Measurements from ENCODE around the gene ZNF408. TPM values are rescaled to one million over a fixed set of nuclear protein-coding genes. Genes with fewer than 3 reads are reported as not detected.

ZNF408 gene
- total RNA-seq, 1 experiment from 2014 or later = 15.2 TPM

GRCh38 chr11:46686886-46687795 lies 13.7 kb upstream of the ZNF408 start (continued):
- TF ChIP-seq IRF2 (CRISPR knock-in tag; IDR thresholded peaks at IDR 0.05; ENCODE audit: borderline replicate concordance, low read depth) (no peak), MAX (CRISPR knock-in tag; IDR thresholded peaks at IDR 0.05) (no peak)

- ATAC-seq = no peak
- no peak for DNase-seq (ENCODE audit: low spot score)
- Mint-ChIP-seq H3K27ac (no peak overlapping the region), H3K27me3 (ENCODE audit: low read depth) (no peaks in the 10 kb centered on the region), H3K4me3 (no peak overlapping the region), H3K36me3 (peaks cover 2% of the 10 kb centered on the region; the same call in 1 of the 2 replicates), H3K4me1 (no peaks in the 10 kb centered on the region), H3K9me3 (no peaks in the 10 kb centered on the region)
- POLR2A ChIA-PET = interaction anchor here (0.6 kb wide), 1 partner anchor 9 kb away, joined by 3 read pairs; no protein-coding TSS in a partner anchor
- TF ChIP-seq USF1 (CRISPR knock-in tag; IDR thresholded peaks at IDR 0.05) (no peak), E2F4 (CRISPR knock-in tag; IDR thresholded peaks at IDR 0.05; ENCODE audit: borderline replicate concordance, low read depth) (no peak), ATF3 (CRISPR knock-in tag; conservative IDR thresholded peaks at IDR 0.05) (no peak), JAZF1 (CRISPR knock-in tag; IDR thresholded peaks at IDR 0.05) (no peak), ZNF425 (CRISPR knock-in tag; conservative IDR thresholded peaks at IDR 0.05) (no peak)
- CTCF ChIA-PET = interaction anchor here (0.8 kb wide), 1 partner anchor 299 kb away, joined by 3 read pairs; the partner anchor contains the start of gene CHRM4
Measured at GRCh38 chr11:46690702-46691101, 10.1 kb upstream of the ZNF408 start.

GRCh38 chr11:46692450-46692849 lies 8.4 kb upstream of the ZNF408 start:
- Mint-ChIP-seq H3K27ac (no peak overlapping the region), H3K4me1 (0 out of 2 replicates have a peak, but pooled peaks cover 1% of the 10 kb centered on the region), H3K36me3 (no peaks in the 10 kb centered on the region), H3K9me3 (no peaks in the 10 kb centered on the region), H3K27me3 (ENCODE audit: low read depth) (no peaks in the 10 kb centered on the region), H3K4me3 (no peak overlapping the region)
- ATAC-seq = no peak
- DNase-seq (ENCODE audit: low spot score) = no peak
- POLR2A ChIA-PET = no interaction called here
- CTCF ChIA-PET = interaction anchor here (0.6 kb wide), 1 partner anchor 848 kb away, joined by 3 read pairs; no protein-coding TSS in a partner anchor
- TF ChIP-seq ZNF281 (CRISPR knock-in tag; IDR thresholded peaks at IDR 0.05) (no peak), NFYB (CRISPR knock-in tag; conservative IDR thresholded peaks at IDR 0.05; ENCODE audit: low read depth) (no peak), EMX1 (CRISPR knock-in tag; IDR thresholded peaks at IDR 0.05) (no peak), CREB1 (CRISPR knock-in tag; IDR thresholded peaks at IDR 0.05) (no peak), HMGXB4 (CRISPR knock-in tag; IDR thresholded peaks at IDR 0.05) (no peak), USF2 (CRISPR knock-in tag; IDR thresholded peaks at IDR 0.05) (no peak), E2F1 (CRISPR knock-in tag; IDR thresholded peaks at IDR 0.05) (no peak), ZNF423 (CRISPR knock-in tag; IDR thresholded peaks at IDR 0.05) (no peak), MLX (CRISPR knock-in tag; IDR thresholded peaks at IDR 0.05) (no peak), E2F4 (CRISPR knock-in tag; IDR thresholded peaks at IDR 0.05; ENCODE audit: borderline replicate concordance, low read depth) (no peak)
